GM12875 (cell line): ENCODE measurements around the gene PRAC2.

Experiments
- H3K4me3 ChIP-seq: one replicate; pipeline ENCODE4 v1.5.1; 2011; ENCODE audit warnings: low read depth, low read length, control low read depth
- TF ChIP-seq, protein P1 (sequence below): IDR thresholded peaks from 2 replicates; pipeline ENCODE4 v1.5.1; 2011; ENCODE audit warnings: low read depth, mild to moderate bottlenecking, control low read depth, inconsistent platforms, low read length, moderate library complexity, borderline replicate concordance; ENCODE audit not compliant: insufficient read depth

Gene PRAC2

DNA sequence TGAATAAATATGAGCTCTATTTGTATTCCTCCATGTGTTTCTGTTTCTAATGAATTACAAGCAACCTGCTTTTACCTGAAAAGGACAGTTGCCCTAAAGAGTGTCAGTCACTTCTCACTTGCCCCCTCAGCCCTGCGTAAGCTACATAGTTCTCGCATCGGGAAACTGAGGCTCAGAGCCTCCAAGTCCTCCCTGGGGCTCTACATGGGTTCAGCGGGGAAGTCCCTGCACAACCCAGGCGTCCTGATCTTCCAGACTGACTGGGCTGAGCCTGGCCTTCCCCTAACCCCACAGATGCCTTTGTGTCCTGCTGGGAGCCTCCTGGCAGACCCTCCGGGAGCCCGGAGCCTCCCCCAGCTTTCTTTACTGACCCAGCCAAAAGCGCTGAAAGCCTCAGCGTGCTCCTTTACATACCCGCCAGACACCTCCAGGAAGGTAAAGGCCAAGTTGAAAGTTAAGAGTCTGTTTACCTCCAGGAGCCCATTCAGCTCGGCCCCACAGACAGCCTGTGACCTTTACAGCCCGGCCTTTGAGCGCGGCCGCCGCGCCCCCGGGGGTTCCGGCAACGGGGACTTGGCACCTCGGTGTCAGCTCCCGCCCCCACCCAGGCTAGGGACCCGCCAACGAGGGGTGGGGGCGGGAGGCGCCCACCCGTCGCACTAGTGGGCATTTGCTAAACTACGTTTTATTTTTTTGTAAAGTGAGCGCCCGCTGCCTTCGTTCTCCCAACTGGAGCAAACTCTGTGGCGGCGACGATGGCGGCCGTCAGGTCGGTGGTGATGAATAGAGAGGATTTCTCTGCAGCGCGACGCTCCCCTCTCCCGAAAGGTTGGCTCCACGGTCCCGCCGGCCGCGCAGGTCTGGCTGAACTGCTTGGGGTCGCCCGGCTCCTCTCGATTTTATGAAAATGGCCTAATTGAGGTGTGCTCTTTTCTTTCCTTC is 10.0 kb downstream of the PRAC2 start:
- H3K4me3 ChIP-seq = no peak overlapping the region
- TF ChIP-seq, protein P1, sequence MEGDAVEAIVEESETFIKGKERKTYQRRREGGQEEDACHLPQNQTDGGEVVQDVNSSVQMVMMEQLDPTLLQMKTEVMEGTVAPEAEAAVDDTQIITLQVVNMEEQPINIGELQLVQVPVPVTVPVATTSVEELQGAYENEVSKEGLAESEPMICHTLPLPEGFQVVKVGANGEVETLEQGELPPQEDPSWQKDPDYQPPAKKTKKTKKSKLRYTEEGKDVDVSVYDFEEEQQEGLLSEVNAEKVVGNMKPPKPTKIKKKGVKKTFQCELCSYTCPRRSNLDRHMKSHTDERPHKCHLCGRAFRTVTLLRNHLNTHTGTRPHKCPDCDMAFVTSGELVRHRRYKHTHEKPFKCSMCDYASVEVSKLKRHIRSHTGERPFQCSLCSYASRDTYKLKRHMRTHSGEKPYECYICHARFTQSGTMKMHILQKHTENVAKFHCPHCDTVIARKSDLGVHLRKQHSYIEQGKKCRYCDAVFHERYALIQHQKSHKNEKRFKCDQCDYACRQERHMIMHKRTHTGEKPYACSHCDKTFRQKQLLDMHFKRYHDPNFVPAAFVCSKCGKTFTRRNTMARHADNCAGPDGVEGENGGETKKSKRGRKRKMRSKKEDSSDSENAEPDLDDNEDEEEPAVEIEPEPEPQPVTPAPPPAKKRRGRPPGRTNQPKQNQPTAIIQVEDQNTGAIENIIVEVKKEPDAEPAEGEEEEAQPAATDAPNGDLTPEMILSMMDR = no peak

DNA sequence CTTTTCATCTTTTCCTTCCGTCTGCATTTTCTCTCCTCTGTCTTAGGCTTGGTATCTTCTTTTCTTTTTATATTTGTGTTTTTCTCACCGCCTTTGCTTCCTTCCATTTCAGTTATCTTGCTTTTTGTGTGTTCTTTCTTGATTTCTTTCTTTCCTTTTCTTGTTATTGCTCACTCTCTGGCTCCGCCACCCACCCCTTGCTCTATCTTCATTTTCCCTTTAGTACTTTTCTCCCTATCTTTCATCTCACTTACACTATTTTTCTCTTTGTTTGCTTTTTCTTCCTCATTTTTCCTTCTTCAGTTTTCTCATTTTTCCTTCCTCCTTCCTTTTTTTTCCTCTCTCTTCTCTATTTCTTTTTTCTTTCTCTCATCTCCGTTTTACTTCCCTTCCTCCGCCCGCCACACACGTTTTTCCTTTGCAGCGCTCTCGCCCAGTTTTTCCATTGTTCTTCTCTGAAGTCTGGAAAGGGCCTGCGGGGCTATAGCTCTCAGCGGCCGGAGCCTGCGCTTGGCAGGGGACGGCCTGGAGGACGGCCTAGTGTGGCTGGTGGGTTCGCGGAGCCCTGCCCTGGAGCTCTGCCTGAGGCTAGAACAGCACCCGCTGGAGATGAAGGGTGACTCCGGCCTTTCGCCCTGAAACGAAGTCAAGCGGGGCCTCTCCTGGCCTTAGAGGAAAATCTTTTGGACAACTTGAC is 10.8 kb downstream of the PRAC2 start:
- TF ChIP-seq, protein P1 = no peak
- H3K4me3 ChIP-seq = no peak overlapping the region

DNA sequence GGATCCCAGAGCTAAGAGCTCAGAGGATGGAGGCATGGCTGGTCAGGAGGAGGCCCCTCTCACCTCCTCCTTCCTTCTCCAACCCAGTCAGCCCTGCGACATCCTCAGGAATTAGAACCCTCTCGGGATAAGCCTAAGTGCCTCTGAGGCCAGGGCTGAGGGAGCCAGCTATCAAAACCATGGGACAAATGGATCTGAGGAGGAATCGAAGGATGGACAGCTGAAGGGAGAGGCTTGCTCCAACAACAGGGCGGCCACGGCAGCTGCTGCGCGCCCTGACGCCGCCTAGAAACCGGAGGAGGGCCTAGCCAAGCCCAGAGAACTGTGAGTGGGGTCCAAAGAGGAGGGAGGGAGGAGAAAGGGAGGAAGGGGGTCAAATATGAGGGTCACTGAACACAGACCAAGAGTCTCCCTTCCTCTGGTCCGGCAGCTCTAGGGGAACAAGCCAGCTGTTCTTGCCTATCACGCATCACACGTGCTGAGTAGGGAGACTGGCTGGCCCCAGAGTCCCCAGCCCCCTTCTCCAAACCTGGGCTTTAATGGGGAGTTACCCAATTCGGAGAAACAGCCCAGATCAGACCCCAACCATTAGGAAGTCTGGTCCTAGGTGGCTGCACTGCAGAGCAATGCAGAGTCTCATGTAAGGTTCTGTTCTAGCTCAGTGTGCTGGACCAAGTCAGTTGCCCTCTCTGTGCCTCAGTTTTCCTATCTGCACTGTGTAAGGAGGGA is 11.5 kb downstream of the PRAC2 start:
- no peak overlapping the region for H3K4me3 ChIP-seq

DNA sequence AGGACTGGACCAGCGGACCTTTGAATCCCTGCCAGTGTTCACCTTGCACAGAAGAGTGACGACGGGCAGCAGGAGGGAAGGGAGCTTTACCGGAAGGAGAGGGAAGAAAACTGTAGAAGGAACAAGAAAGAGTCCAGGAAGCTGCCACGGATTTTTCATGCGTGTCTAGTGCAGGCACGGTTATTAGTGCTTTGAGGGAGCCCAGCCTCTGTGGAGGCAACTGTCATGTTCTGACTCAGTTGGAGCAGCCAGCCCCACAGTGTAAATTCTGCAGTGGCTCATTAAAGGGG is 12.0 kb downstream of the PRAC2 start:
- no peak overlapping the region for H3K4me3 ChIP-seq
- TF ChIP-seq, protein P1 = no peak

More for the DNA sequence above, 11.5 kb downstream of the PRAC2 start:
- TF ChIP-seq, protein P1 = no peak

DNA sequence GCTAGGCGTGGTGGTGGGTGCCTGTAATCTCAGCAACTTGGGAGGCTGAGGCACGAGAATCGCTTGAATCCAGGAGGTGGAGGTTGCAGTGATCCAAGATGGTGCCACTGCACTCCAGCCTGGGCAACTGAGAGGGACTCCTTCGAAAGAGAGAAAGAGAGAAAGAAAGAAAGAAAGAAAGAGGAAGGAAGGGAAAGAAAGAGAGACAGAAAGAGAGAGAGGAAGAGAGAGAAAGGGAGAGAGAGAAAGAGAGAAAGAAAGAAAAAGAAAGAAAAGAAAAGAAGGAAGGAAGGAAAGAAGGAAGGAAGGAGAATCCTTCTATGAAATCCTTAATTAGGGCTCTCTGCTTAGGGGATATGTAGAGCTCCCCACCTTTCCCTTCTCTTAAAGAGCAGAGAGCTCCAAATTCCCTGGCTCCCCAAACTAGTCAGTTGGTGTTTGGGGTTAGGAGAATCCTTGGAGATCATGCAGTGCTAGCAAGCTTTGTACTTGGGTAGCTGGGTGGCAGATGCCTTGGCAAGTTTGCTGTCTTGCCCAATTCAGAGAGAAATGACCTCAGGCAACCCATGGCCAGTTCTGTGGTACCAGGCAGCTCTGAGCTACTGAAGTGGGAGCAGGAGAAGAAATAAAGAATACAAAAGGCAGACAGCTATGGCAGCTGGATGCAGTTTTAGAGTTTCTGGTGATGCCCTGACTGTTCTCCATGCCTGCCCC is 14.5 kb downstream of the PRAC2 start:
- TF ChIP-seq, protein P1 = no peak
- no peak overlapping the region for H3K4me3 ChIP-seq

DNA sequence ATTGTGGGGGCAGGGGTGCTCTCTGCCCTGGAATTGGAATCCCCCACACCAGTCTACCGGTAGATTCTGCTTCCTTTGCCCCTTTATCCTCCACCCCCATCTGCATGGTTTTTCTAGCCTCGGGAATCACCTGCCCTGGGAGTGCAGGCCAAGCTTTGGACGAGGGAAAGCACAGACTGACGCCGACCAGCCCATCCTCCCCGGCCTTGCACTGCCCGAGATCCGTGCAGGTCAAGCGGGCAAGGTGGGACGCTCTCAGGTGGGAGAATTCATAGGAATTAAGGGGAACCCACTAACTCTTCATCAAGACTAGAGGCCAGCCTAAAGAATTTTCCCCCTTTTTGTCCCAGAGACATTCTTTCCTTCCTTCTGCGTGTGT is 15.4 kb downstream of the PRAC2 start:
- TF ChIP-seq, protein P1 = no peak
- H3K4me3 ChIP-seq = no peak overlapping the region
